SK-N-SH (cell line): ENCODE data around the gene NKAPL. TPM values are rescaled to one million over a fixed set of nuclear protein-coding genes. Genes with fewer than 3 reads are reported as not detected.

ENCODE experiments used
- CTCF ChIA-PET: fragments of 300-600, 350-600 bp; formaldehyde crosslinking; extraction: SDS; loops from one replicate; lab custom pipeline; 2021; lab: Yijun Ruan, JAX
- POLR2A ChIA-PET: fragments of 350-600 bp; sonication (Branson Sonifier 250); formaldehyde crosslinking; extraction: SDS; loops from one replicate; lab custom pipeline; 2020; ENCODE audit warnings: antibody characterized with exemption, inconsistent platforms; lab: Yijun Ruan, JAX
- DNase-seq: peaks from one replicate; pipeline ENCODE4 v3.0.0; 2012
- H2AFZ ChIP-seq: fragments of 200-600 bp; sonication (generic); 2 replicates; pipeline ENCODE4 v1.8.1; 2016; ENCODE audit warnings: antibody characterized with exemption, mild to moderate bottlenecking, low read depth
- H3F3A ChIP-seq: fragments of 200-600 bp; sonication (generic); replicated peaks from 2 replicates; pipeline ENCODE3; 2016; ENCODE audit warnings: antibody characterized with exemption, mild to moderate bottlenecking; ENCODE audit not compliant: insufficient read depth
- H3K27ac ChIP-seq, 2 experiments: fragments of 200-500 bp in 1 of 2; fragments of 200-600 bp in 1 of 2; sonication (Bioruptor generic) in 1 of 2; sonication (generic), shearing (Covaris generic) in 1 of 2; 2 replicates each; pipeline versions ENCODE4 v1.5.1 to v1.6.1; 2014 to 2016; ENCODE audit warnings: low read depth in 2 of 2, inconsistent platforms in 1 of 2, low read length in 1 of 2, mild to moderate bottlenecking in 1 of 2, mixed read lengths in 1 of 2
- H3K27me3 ChIP-seq: fragments of 200-600 bp; sonication (generic), shearing (Covaris generic); 2 replicates; pipeline ENCODE4 v1.6.1; 2016; ENCODE audit warnings: mixed run types; ENCODE audit not compliant: insufficient read depth
- H3K36me3 ChIP-seq, 2 experiments: fragments of 200-500 bp in 1 of 2; fragments of 200-600 bp in 1 of 2; sonication (Bioruptor generic) in 1 of 2; sonication (generic) in 1 of 2; replicated peaks in 1 of 2; 2 replicates each; pipeline versions ENCODE3 to v1.5.1; 2014 to 2016; ENCODE audit warnings: low read length in 1 of 2, mild to moderate bottlenecking in 1 of 2; ENCODE audit not compliant: insufficient read depth in 2 of 2, control insufficient read depth in 1 of 2
- H3K4me1 ChIP-seq, 2 experiments: fragments of 200-500 bp in 1 of 2; fragments of 200-600 bp in 1 of 2; sonication (Bioruptor generic) in 1 of 2; sonication (generic), shearing (Covaris generic) in 1 of 2; 2 replicates each; pipeline versions ENCODE4 v1.5.1 to v1.6.1; 2014 to 2016; ENCODE audit warnings: low read depth in 1 of 2, low read length in 1 of 2, mixed run types in 1 of 2; ENCODE audit not compliant: insufficient read depth in 2 of 2, control insufficient read depth in 1 of 2
- H3K4me2 ChIP-seq: fragments of 200-600 bp; sonication (generic), shearing (Covaris generic); 2 replicates; pipeline ENCODE4 v1.6.1; 2017; ENCODE audit warnings: mixed run types
- H3K4me3 ChIP-seq, 2 experiments: fragments of 200-500 bp in 1 of 2; fragments of 200-600 bp in 1 of 2; sonication (Bioruptor generic) in 1 of 2; sonication (generic), shearing (Covaris generic) in 1 of 2; 2 replicates each; pipeline versions ENCODE4 v1.5.1 to v1.8.1; 2014 to 2016; ENCODE audit warnings: low read depth in 2 of 2, inconsistent platforms in 1 of 2, low read length in 1 of 2, mild to moderate bottlenecking in 1 of 2, mixed read lengths in 1 of 2, moderate library complexity in 1 of 2
- H3K79me2 ChIP-seq: fragments of 200-600 bp; sonication (generic); 2 replicates; pipeline ENCODE4 v1.8.1; 2017; ENCODE audit warnings: mild to moderate bottlenecking; ENCODE audit not compliant: insufficient read depth
- H3K9ac ChIP-seq: fragments of 200-600 bp; sonication (generic); 2 replicates; pipeline ENCODE4 v1.6.1; 2017; ENCODE audit warnings: mixed run types
- H3K9me2 ChIP-seq: fragments of 200-600 bp; sonication (generic); 2 replicates; pipeline ENCODE4 v1.6.1; 2017; ENCODE audit warnings: mixed run types
- H3K9me3 ChIP-seq: fragments of 200-600 bp; sonication (generic); 2 replicates; pipeline ENCODE4 v1.6.1; 2017; ENCODE audit warnings: mixed run types, mild to moderate bottlenecking, moderate library complexity
- H4K20me1 ChIP-seq: fragments of 200-600 bp; sonication (generic); 2 replicates; pipeline ENCODE4 v1.6.1; 2017; ENCODE audit warnings: mild to moderate bottlenecking, mixed run types; ENCODE audit not compliant: insufficient read depth
- CTCF ChIP-seq: fragments of 200-600 bp; sonication (generic); IDR thresholded peaks from 2 replicates; pipeline ENCODE4 v1.6.1; 2017; ENCODE audit warnings: antibody characterized with exemption, mild to moderate bottlenecking, moderate library complexity
- ELF1 ChIP-seq: IDR thresholded peaks from 2 replicates; pipeline ENCODE4 v1.4.0; 2012
- EP300 ChIP-seq, 2 experiments: IDR thresholded peaks; 2 replicates each; pipeline versions ENCODE4 v1.4.0 to v1.6.1; 2012; ENCODE audit warnings: borderline replicate concordance in 1 of 2, low read depth in 1 of 2, low read length in 1 of 2
- IRF3 ChIP-seq: fragments of 150-350 bp; IDR thresholded peaks from 2 replicates; pipeline ENCODE4 v1.6.1; 2016; ENCODE audit warnings: mild to moderate bottlenecking, low read depth, low read length
- MAX ChIP-seq: IDR thresholded peaks from 2 replicates; pipeline ENCODE4 v1.4.0; 2012; ENCODE audit warnings: low read depth
- NRF1 ChIP-seq: IDR thresholded peaks from 2 replicates; pipeline ENCODE4 v1.6.1; 2012; ENCODE audit warnings: low read depth, mild to moderate bottlenecking, low read length
- RAD21 ChIP-seq: IDR thresholded peaks from 2 replicates; pipeline ENCODE4 v1.6.1; 2012; ENCODE audit warnings: mild to moderate bottlenecking, low read length
- USF1 ChIP-seq: IDR thresholded peaks from 2 replicates; pipeline ENCODE4 v1.4.0; 2012; ENCODE audit warnings: low read depth, borderline replicate concordance
- YY1 ChIP-seq: IDR thresholded peaks from 2 replicates; pipeline ENCODE4 v1.4.0; 2012; ENCODE audit warnings: low read depth, mild to moderate bottlenecking
- WGBS: methylation state at CpG from one replicate; pipeline ENCODE4 v1.1.6; 2017; ENCODE audit warnings: low lambda C conversion rate; 5-methylcytosine and 5-hydroxymethylcytosine counted together
- polyA plus RNA-seq, 3 experiments: library from polyadenylated mRNA; depleted of rRNA; stranded (reverse); fragments of >200 nt; gene quantifications; 2 replicates each; pipeline ENCODE4 v1.2.3, GENCODE V29; 2012

The NKAPL gene
- polyA plus RNA-seq (2012; rRNA removed): not detected in 2 replicates
- not detected in 2 replicates for polyA plus RNA-seq (2012; cell fraction: cytosol; rRNA removed)
- polyA plus RNA-seq (2012; cell fraction: nucleus; rRNA removed): not detected in 2 replicates

- TF ChIP-seq ELF1: no peak
- CTCF ChIA-PET: no interaction called here
- Histone ChIP-seq H4K20me1 (no peaks in the 10 kb centered on the region), H3K4me3 (no peak within 1 kb of the TSS), H2AFZ (no peak within 1 kb of the TSS), H3K4me2 (no peak within 1 kb of the TSS), H3F3A (peaks cover 3% of the 10 kb centered on the region), H3K36me3 (no peaks in the 10 kb centered on the region), H3K9me2 (no peaks in the 10 kb centered on the region), H3K4me1 (no peaks in the 10 kb centered on the region), H3K27me3 (no peaks in the 10 kb centered on the region), H3K9me3 (no peaks in the 10 kb centered on the region), H3K27ac (no peak within 1 kb of the TSS), H3K79me2 (no peaks in the 10 kb centered on the region), H3K9ac (no peak within 1 kb of the TSS)
- POLR2A ChIA-PET: no interaction called here
- no peak for DNase-seq
- 87% methylated on average over 47 of the region's 58 CpGs for WGBS
Observed at GRCh38 chr6:28258877-28259777, at the start of gene NKAPL. TSS of gene NKAPL (plus strand) at chr6:28259297. CDS start at chr6:28259372, 75 bp downstream.

- CTCF ChIA-PET: interaction anchor here (2.2 kb wide), 1 partner anchor 146 kb away, joined by 5 read pairs; no protein-coding TSS in a partner anchor
- 16% methylated on average over 7 of the region's 7 CpGs for WGBS
- no peak overlapping the region for H3K9ac ChIP-seq
- peaks cover 0 to 15% of the 10 kb centered on the region in 2 experiments; a peak in 3 of 4 replicates for H3K4me1 ChIP-seq
- peaks cover 52% of the 10 kb centered on the region; the same call in 1 of the 2 replicates for H3K27me3 ChIP-seq
- POLR2A ChIA-PET: no interaction called here
- H3K9me3 ChIP-seq: no peaks in the 10 kb centered on the region
- H3K27ac ChIP-seq: no peak overlapping the region
- H2AFZ ChIP-seq: no peak overlapping the region
- H3K36me3 ChIP-seq: no peaks in the 10 kb centered on the region
- no peaks in the 10 kb centered on the region for H3K79me2 ChIP-seq
- DNase-seq: no peak
- no peak overlapping the region for H3K4me2 ChIP-seq
- no peak overlapping the region for H3K4me3 ChIP-seq
- H3K9me2 ChIP-seq: no peaks in the 10 kb centered on the region
- H4K20me1 ChIP-seq: no peaks in the 10 kb centered on the region
- H3F3A ChIP-seq: peaks cover 6% of the 10 kb centered on the region
- TF ChIP-seq USF1 (no peak), EP300 (IDR thresholded peaks at IDR 0.05; ENCODE audit: borderline replicate concordance in 1 of 2, low read depth in 1 of 2, low read length in 1 of 2) (no peak), YY1 (no peak), CTCF (no peak), NRF1 (no peak), MAX (no peak), RAD21 (no peak), IRF3 (no peak)
Observed at GRCh38 chr6:28209753-28210535, 49.2 kb upstream of the NKAPL start.
